ENCODE results near the gene SKI. TPM values are rescaled to one million over a fixed set of nuclear protein-coding genes. Genes with fewer than 3 reads are reported as not detected.

SKI gene
- total RNA-seq, 1 donor, result 36.6 TPM

GRCh38 chr1:2278591-2279209 lies 50.6 kb downstream of the SKI start:
- DNase-seq (ENCODE audit: low read depth), result no peak
- TF ChIP-seq, protein P1, sequence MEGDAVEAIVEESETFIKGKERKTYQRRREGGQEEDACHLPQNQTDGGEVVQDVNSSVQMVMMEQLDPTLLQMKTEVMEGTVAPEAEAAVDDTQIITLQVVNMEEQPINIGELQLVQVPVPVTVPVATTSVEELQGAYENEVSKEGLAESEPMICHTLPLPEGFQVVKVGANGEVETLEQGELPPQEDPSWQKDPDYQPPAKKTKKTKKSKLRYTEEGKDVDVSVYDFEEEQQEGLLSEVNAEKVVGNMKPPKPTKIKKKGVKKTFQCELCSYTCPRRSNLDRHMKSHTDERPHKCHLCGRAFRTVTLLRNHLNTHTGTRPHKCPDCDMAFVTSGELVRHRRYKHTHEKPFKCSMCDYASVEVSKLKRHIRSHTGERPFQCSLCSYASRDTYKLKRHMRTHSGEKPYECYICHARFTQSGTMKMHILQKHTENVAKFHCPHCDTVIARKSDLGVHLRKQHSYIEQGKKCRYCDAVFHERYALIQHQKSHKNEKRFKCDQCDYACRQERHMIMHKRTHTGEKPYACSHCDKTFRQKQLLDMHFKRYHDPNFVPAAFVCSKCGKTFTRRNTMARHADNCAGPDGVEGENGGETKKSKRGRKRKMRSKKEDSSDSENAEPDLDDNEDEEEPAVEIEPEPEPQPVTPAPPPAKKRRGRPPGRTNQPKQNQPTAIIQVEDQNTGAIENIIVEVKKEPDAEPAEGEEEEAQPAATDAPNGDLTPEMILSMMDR (IDR thresholded peaks at IDR 0.05; ENCODE audit: insufficient read depth, low read length), result no peak

DNA sequence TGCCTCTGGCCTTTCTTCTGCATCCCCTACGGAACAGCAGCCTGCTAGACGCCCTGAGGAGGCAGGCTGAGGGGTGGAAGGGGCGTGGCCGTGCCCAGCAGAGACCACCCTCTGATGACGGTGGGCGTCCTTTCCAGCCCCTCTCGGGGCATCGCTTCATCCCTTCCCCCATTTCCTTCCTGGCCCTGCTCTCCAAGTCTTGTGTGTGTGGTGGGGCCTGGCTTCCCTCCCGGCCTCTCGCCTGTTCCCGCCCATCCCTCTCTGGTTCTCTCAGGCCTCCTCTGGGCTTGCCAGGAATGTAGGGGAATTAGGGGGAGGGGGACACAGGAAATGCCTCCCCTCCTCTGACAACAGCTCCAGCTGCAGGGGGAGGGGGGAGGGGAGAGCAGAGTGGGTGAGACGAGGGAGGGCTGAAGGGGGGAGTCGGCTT lies 51.1 kb downstream of the SKI start:
- peak overlapping the region; percentile 3 for H3K4me3 ChIP-seq (ENCODE audit: low read depth, low read length)
- TF ChIP-seq, protein P1 (IDR thresholded peaks at IDR 0.05; ENCODE audit: insufficient read depth, low read length), result no peak
- peak; percentile 93 for DNase-seq (ENCODE audit: low read depth)

More at GRCh38 chr1:2278591-2279209, 50.6 kb downstream of the SKI start:
- H3K4me3 ChIP-seq (ENCODE audit: low read depth, low read length), result no peak overlapping the region

DNA sequence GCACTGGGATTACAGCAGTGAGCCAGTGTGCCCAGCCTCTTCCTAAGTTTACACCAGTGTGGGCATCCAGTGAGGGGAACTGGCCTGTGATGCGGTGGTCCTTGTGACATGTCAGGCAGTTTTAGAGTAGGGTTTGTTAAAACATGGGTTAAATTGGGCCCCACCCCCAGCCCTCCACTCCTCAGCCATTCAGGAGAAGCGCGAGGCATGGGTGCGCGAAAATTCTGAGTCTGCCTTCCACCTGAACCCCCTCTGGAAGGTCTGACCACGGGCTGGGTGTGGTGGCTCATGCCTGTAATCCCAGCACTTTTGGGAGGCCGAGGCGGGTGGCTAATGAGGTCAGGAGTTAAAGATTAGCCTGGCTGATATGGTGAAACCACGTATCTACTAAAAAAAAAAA lies 51.7 kb downstream of the SKI start:
- TF ChIP-seq, protein P1 (IDR thresholded peaks at IDR 0.05; ENCODE audit: insufficient read depth, low read length), result no peak
- H3K4me3 ChIP-seq (ENCODE audit: low read depth, low read length), result no peak overlapping the region
- no peak for DNase-seq (ENCODE audit: low read depth)

DNA sequence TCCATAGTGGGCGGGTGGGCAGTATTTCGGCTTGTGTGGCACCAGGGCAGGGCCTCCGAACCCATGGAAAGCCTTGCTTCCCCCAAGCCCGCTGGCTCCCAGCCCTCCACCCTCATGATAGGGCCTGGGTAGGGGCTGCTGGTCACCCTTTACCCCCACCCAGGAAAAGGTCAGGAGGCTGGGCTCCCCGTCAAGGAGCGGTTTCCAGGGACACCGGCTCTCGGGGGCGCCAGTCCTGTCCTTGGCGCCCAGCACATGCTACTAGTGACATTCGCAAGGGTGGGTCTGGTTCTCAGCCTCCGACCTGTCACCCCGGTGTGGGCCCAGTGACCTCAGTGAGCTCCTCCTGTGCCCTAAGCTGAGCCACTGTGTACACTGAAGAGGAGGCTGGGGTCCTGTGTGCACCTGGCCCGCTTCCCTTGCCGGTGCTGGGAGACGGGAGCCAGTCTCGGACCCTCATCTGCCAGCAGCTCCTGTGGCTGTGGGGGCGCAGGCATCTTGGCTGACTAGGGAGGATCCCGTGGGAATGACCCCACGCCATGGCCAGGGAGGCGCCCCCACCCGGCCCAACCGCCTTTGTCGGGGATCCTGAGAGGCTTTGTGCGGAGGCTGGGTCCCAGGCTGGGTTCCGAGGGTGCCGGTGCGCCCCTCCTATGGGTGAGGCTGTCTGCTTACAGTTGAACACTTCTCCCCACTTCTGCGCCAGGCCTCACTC lies 54.6 kb downstream of the SKI start:
- TF ChIP-seq, protein P1 (IDR thresholded peaks at IDR 0.05; ENCODE audit: insufficient read depth, low read length), result no peak
- DNase-seq (ENCODE audit: low read depth), result no peak

GRCh38 chr1:2283371-2283990 lies 55.4 kb downstream of the SKI start:
- DNase-seq (ENCODE audit: low read depth), result no peak
- TF ChIP-seq, protein P1 (IDR thresholded peaks at IDR 0.05; ENCODE audit: insufficient read depth, low read length), result no peak
- no peak overlapping the region for H3K4me3 ChIP-seq (ENCODE audit: low read depth, low read length)

More for the DNA sequence above, 54.6 kb downstream of the SKI start:
- H3K4me3 ChIP-seq (ENCODE audit: low read depth, low read length), result no peak overlapping the region

- DNase-seq (ENCODE audit: low read depth), result no peak
- H3K4me3 ChIP-seq (ENCODE audit: low read depth, low read length), result no peak overlapping the region
- TF ChIP-seq, protein P1 (IDR thresholded peaks at IDR 0.05; ENCODE audit: insufficient read depth, low read length), result no peak
Measured at GRCh38 chr1:2283991-2284895, 56.1 kb downstream of the SKI start.
